HAP-1 (cell line): ENCODE measurements around the gene HPSE2.

Source experiments
- DNase-seq, 2 experiments: peaks; one replicate each; pipeline ENCODE4 v3.0.0-alpha.2; 2016 to 2020; ENCODE audit warnings: low spot score in 2 of 2
- H3K27me3 ChIP-seq: fragments of 250-450 bp; sonication (Bioruptor Pico); 2 replicates; pipeline ENCODE4 v1.5.1; 2020; ENCODE audit warnings: low read depth, mild to moderate bottlenecking, moderate library complexity
- H3K36me3 ChIP-seq: fragments of 250-450 bp; sonication (Bioruptor Pico); replicated peaks from 2 replicates; pipeline ENCODE4 v1.5.1; 2020; ENCODE audit warnings: mild to moderate bottlenecking
- H3K4me1 ChIP-seq: fragments of 250-450 bp; sonication (Bioruptor Pico); 2 replicates; pipeline ENCODE4 v1.5.1; 2020; ENCODE audit warnings: mild to moderate bottlenecking
- H3K4me3 ChIP-seq: fragments of 250-450 bp; sonication (Bioruptor Pico); 2 replicates; pipeline ENCODE4 v1.5.1; 2020; ENCODE audit warnings: mild to moderate bottlenecking, moderate library complexity
- H3K9me3 ChIP-seq: fragments of 250-450 bp; sonication (Bioruptor Pico); 2 replicates; pipeline ENCODE4 v1.5.1; 2020; ENCODE audit warnings: mild to moderate bottlenecking, moderate library complexity
- in situ Hi-C: fragments of 300-500 bp; cut with MboI; formaldehyde crosslinking; loops from 3 replicates; pipeline ENCODE4 v1.14.3; 2020; ENCODE audit warnings: low sequenced_read_pairs, inconsistent platforms, mixed read lengths

Gene HPSE2

GRCh38 chr10:99123336-99123735 is 112.3 kb downstream of the HPSE2 start:
- H3K4me3 ChIP-seq = no peak overlapping the region
- H3K36me3 ChIP-seq = no peaks in the 10 kb centered on the region
- H3K9me3 ChIP-seq = no peaks in the 10 kb centered on the region
- no peaks in the 10 kb centered on the region for H3K4me1 ChIP-seq
- no peak for DNase-seq
- in situ Hi-C loops = no loop called here
- no peaks in the 10 kb centered on the region for H3K27me3 ChIP-seq

- no peaks in the 10 kb centered on the region for H3K4me1 ChIP-seq
- no peaks in the 10 kb centered on the region for H3K27me3 ChIP-seq
- no peak overlapping the region for H3K4me3 ChIP-seq
- in situ Hi-C loops = no loop called here
- no peak for DNase-seq
- H3K9me3 ChIP-seq = no peaks in the 10 kb centered on the region
- H3K36me3 ChIP-seq = no peaks in the 10 kb centered on the region
Measured at GRCh38 chr10:99119258-99119748, 116.3 kb downstream of the HPSE2 start.

DNA sequence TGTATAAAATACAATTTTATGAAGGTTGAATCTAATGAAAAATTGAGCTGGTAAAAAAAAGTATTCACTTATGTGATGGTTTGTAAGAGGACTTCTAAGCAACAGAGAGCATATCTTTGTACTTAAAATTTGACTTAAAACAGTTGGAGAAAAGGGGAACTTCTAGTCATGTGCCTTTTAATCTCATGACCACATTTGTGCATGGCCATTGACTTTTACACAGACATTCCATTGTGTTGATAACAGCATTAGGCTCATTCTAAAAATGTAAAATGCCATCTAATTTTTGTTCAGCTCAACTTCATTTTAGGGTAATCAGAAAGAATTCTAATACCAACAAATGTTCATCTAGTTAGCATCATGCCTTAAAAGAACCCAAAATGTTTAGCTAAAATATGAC is 119.9 kb downstream of the HPSE2 start:
- H3K9me3 ChIP-seq = no peaks in the 10 kb centered on the region
- no peak for DNase-seq
- in situ Hi-C loops = no loop called here

GRCh38 chr10:99085358-99085757 is 150.3 kb downstream of the HPSE2 start:
- Histone ChIP-seq H3K27me3 (no peaks in the 10 kb centered on the region), H3K9me3 (no peaks in the 10 kb centered on the region; the same call in 1 of the 2 replicates), H3K4me1 (no peaks in the 10 kb centered on the region), H3K4me3 (no peak overlapping the region), H3K36me3 (no peaks in the 10 kb centered on the region)
- no peak for DNase-seq
- in situ Hi-C loops = no loop called here

More for the DNA sequence above, 119.9 kb downstream of the HPSE2 start:
- Histone ChIP-seq H3K4me3 (no peak overlapping the region), H3K36me3 (no peaks in the 10 kb centered on the region), H3K4me1 (no peaks in the 10 kb centered on the region), H3K27me3 (no peaks in the 10 kb centered on the region)

GRCh38 chr10:99084161-99084560 is 151.5 kb downstream of the HPSE2 start:
- no peaks in the 10 kb centered on the region for H3K4me1 ChIP-seq
- no peak overlapping the region for H3K4me3 ChIP-seq
- no peaks in the 10 kb centered on the region for H3K27me3 ChIP-seq
- in situ Hi-C loops = no loop called here
- H3K36me3 ChIP-seq = no peaks in the 10 kb centered on the region
- no peak for DNase-seq
- no peaks in the 10 kb centered on the region; the same call in 1 of the 2 replicates for H3K9me3 ChIP-seq

- Histone ChIP-seq H3K4me3 (no peak overlapping the region), H3K27me3 (no peaks in the 10 kb centered on the region), H3K9me3 (no peaks in the 10 kb centered on the region), H3K4me1 (no peaks in the 10 kb centered on the region), H3K36me3 (no peaks in the 10 kb centered on the region)
- no peak for DNase-seq
- in situ Hi-C loops = no loop called here
Measured at GRCh38 chr10:99080275-99080945, 155.2 kb downstream of the HPSE2 start.

- H3K9me3 ChIP-seq = no peaks in the 10 kb centered on the region
- no peaks in the 10 kb centered on the region for H3K27me3 ChIP-seq
- H3K4me1 ChIP-seq = no peaks in the 10 kb centered on the region
- no peak overlapping the region for H3K4me3 ChIP-seq
- H3K36me3 ChIP-seq = no peaks in the 10 kb centered on the region
- no peak for DNase-seq
- in situ Hi-C loops = no loop called here
Measured at GRCh38 chr10:99062591-99062990, 173.1 kb downstream of the HPSE2 start.

DNA sequence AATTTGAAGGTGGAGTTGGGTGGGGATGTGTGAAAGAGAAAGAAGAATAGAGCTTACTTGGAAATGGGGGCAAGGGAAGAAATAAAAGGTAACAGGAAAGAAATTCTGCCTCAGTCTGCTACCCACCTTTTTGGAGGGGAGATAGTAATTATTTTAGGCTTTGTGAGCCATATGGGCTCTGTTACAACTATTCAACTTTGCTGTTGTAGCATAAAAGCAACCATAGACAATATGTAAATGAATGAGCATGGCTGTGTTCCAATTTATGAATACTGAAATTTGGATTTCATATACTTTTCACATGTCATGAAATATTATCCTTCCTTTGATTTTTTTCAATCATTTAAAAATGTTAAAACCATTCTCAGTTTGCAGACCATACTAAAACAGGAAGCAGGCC is 176.9 kb downstream of the HPSE2 start:
- no peaks in the 10 kb centered on the region for H3K4me1 ChIP-seq
- in situ Hi-C loops = no loop called here
- H3K36me3 ChIP-seq = no peaks in the 10 kb centered on the region
- no peaks in the 10 kb centered on the region for H3K9me3 ChIP-seq
- no peaks in the 10 kb centered on the region for H3K27me3 ChIP-seq
- no peak for DNase-seq
- no peak overlapping the region for H3K4me3 ChIP-seq

DNA sequence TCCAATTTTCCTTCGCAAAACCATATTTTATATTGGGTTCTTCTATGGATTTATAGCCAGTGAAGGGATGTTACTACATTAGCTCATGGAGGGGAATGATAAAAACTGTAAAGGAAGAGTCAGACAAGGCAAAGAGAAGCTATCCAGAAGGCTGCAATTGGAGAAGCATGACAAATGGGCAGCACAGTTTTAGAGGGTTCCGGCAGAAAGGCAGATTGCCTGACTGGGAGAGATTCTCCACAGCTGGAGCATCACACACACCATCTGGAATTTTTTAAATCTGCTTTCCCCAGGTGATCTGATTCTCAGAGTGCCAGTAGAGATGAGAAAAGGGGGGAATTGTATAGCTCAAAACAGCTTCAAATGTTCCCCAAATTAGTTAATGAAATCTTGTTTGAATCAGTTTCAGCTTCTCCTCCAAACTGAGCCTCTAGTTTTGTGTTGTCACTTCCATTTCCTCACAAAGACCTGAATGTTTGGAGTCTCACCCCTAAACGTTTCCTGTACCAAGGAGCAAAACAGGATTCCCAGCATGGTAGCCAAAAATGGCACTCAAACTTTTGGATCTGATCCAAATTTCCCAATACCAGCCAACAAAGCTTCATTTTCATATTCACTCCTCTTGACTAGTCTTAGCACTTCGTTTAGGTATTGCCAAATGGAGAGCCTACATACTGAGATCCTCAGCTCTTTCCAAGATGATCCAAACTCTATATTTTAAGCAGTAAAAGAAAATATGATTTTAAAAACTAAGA is 177.5 kb downstream of the HPSE2 start:
- no peak for DNase-seq
- no peaks in the 10 kb centered on the region for H3K9me3 ChIP-seq
- in situ Hi-C loops = no loop called here
- no peaks in the 10 kb centered on the region for H3K36me3 ChIP-seq
- no peaks in the 10 kb centered on the region for H3K4me1 ChIP-seq
- H3K27me3 ChIP-seq = no peaks in the 10 kb centered on the region
- no peak overlapping the region for H3K4me3 ChIP-seq

- Histone ChIP-seq H3K9me3 (no peaks in the 10 kb centered on the region), H3K27me3 (no peaks in the 10 kb centered on the region), H3K4me3 (no peak overlapping the region), H3K4me1 (no peaks in the 10 kb centered on the region), H3K36me3 (no peaks in the 10 kb centered on the region)
- no peak for DNase-seq
- in situ Hi-C loops = loop anchor here (25.0 kb wide), 1 partner anchor 283 kb away; no protein-coding TSS in a partner anchor
Measured at GRCh38 chr10:99045671-99046070, 190.0 kb downstream of the HPSE2 start.

- in situ Hi-C loops = loop anchor here (5.0 to 25.0 kb wide), 2 partner anchors 280 to 575 kb away; no protein-coding TSS in a partner anchor
- DNase-seq = no peak
- no peaks in the 10 kb centered on the region for H3K9me3 ChIP-seq
Measured at GRCh38 chr10:99042051-99042771, 193.4 kb downstream of the HPSE2 start.

DNA sequence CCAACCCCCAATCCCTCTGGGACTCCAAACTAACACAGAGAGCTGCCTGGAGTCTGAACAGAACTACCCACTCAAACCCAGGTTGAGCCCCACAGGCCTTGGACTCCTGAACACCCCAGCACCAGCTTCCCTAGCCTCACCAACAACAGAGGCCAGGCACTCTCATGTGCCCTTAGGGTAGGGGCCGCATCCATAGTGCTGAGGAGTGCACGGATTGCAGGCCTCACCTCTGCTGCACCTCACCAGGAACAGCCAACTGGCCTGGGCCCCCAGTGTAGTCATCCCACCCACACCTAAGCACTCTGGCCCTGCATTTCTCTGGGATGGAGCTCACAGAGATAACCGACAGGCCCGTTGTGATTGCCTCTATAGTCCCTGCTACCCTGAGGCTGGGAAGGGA is 194.2 kb downstream of the HPSE2 start:
- Histone ChIP-seq H3K9me3 (no peaks in the 10 kb centered on the region), H3K36me3 (no peaks in the 10 kb centered on the region), H3K4me3 (no peak overlapping the region), H3K27me3 (0 out of 2 replicates have a peak, but pooled peaks cover 4% of the 10 kb centered on the region), H3K4me1 (no peaks in the 10 kb centered on the region)
- in situ Hi-C loops = loop anchor here (5.0 to 25.0 kb wide), 2 partner anchors 279 to 574 kb away; no protein-coding TSS in a partner anchor
- DNase-seq = no peak

More at GRCh38 chr10:99042051-99042771, 193.4 kb downstream of the HPSE2 start:
- Histone ChIP-seq H3K4me1 (no peaks in the 10 kb centered on the region), H3K4me3 (no peak overlapping the region), H3K27me3 (0 out of 2 replicates have a peak, but pooled peaks cover 4% of the 10 kb centered on the region), H3K36me3 (no peaks in the 10 kb centered on the region)

DNA sequence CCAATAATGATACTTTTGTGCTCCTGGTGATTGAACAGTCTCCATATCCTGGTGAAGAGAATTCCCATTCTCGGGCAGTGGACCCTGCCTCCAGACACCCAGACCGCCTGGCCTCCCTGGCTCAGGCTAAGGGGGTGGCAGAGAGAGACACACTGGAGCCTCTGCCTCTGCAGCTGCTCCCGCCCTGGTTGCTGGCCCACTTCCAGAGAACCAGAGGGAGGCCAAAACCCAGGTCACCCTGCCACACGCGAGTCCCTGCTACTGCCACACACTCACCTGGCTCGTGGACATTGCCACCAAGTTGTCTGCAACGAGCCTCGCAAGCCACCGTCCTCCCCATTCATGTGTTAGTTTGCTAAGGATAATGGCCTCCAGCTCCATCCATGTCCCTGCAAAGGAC is 221.8 kb downstream of the HPSE2 start:
- Histone ChIP-seq H3K27me3 (no peaks in the 10 kb centered on the region; the same call in 1 of the 2 replicates), H3K4me1 (no peaks in the 10 kb centered on the region), H3K9me3 (no peaks in the 10 kb centered on the region), H3K36me3 (no peaks in the 10 kb centered on the region), H3K4me3 (no peak overlapping the region)
- in situ Hi-C loops = no loop called here
- no peak for DNase-seq
